GM19238 (cell line): ENCODE measurements around the gene DIPK1C.

Source experiments
- DNase-seq: peaks from one replicate; pipeline ENCODE4 v3.0.0; 2011; ENCODE audit warnings: low spot score; ENCODE audit not compliant: insufficient read length

DIPK1C gene

GRCh38 chr18:74453016-74453566, 4.0 kb downstream of the DIPK1C start:
- DNase-seq: no peak

GRCh38 chr18:74451148-74451547, 6.0 kb downstream of the DIPK1C start:
- DNase-seq: no peak

- no peak for DNase-seq
These were observed 6.5 kb downstream of the DIPK1C start for GRCh38 chr18:74450626-74451025.

GRCh38 chr18:74447404-74448152, 9.5 kb downstream of the DIPK1C start:
- no peak for DNase-seq

- DNase-seq: no peak
These were observed 10.3 kb downstream of the DIPK1C start for GRCh38 chr18:74446631-74447403.

DNA sequence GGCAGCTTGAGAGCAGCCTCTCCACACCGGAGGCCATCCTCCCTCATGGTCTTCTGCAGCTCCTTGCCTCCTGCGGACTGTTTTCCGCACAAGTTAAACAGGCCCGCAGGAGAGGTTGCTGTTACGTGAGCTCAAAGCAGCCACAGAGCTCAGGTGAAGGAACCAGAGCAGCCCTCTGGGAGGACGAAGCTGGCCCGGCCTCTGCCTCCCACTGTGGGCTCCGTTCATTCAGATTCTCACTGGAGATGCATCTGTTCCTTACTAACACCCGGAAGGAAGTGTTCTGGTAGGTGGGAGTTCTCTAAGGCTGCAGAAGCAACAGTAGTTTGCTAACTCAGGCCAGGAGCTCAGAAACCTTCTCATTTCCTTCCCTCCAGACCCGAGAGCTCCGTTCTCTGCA, 10.9 kb downstream of the DIPK1C start:
- no peak for DNase-seq

DNA sequence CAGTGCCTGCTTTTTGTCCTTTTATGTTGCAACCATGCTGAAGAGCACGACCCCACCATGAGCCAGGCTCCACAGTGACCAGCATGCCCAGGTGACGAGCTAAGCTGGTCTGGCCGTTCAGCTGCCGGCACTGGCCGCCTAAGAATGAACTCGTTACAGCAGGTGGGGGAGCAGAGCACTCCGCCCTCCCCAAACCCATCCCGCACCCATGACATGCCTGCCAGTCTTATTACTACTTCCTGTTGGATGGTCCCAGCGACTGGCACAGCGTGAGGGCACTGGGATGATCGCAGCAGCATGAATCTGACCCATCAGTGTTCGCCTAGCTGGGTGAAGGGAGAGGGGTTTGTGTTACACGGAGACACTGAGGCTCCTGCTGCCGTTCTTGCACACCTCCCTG, 11.5 kb downstream of the DIPK1C start:
- no peak for DNase-seq

- DNase-seq: no peak
These were observed 13.0 kb downstream of the DIPK1C start for GRCh38 chr18:74444104-74444503.

DNA sequence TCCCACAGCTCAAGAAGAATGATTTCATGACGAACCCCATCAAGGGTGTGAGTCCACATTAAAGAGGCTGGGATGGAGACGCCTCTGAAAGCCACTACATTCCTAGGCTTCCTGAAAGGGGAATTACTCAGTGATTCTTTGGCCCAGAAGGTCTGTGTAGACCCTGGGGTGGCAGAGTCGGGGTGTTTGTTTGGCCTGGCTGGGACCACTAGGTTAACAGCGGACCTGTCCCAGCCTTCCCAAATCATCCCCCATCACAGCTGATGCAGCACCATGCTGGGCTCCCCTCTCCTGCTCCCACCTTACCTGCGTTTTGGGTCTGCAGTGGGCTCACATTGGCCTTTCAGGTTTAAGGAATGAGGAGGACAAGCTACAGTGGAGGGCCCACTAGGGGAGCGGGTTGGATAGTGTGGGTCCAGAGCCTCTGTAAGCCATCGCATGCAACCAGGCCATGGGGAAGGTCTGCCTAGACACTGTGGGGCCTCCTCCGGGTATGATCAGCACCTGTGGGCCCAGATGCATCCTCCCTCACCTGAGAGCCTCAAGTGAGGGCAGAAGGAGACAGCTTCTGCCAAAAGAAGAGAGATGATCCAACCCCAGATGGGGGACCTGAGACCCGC, 16.2 kb downstream of the DIPK1C start:
- DNase-seq: no peak

DNA sequence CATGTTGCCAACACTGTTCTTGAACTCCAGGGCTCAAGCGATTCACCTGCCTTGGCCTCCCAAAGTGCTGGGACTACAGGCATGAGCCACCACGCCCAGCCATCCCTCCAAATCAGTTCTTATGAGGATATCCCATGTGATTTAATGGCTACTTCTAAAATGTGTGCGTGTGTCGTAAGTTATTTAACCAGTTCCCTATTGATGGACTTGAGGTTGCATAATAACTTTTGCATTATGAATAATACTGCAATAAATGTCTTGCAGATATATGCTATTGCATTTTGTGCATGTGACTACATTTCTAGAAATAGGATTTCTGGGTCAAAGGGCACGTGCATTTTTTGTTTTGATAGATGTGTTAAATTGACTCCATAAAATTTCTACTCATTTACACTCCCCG, 19.0 kb downstream of the DIPK1C start:
- no peak for DNase-seq

- DNase-seq: no peak
These were observed 20.8 kb downstream of the DIPK1C start for GRCh38 chr18:74436158-74436769.

DNA sequence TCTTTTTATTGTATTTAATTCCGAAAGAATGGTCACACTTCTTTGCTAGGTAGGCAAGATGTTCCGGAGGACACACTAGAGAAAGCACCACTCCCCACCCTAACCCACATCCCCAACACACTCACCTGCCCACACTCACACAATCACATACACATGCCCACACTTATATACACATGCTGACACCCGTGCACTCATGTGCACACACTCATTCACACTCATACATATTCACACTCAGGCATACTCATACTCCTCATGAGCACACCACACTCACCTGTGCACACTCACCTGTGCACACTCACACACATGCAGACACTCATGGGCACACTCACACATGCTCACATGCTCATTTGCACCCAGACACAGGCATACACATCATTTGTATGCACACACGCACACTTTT, 21.4 kb downstream of the DIPK1C start:
- no peak for DNase-seq

DNA sequence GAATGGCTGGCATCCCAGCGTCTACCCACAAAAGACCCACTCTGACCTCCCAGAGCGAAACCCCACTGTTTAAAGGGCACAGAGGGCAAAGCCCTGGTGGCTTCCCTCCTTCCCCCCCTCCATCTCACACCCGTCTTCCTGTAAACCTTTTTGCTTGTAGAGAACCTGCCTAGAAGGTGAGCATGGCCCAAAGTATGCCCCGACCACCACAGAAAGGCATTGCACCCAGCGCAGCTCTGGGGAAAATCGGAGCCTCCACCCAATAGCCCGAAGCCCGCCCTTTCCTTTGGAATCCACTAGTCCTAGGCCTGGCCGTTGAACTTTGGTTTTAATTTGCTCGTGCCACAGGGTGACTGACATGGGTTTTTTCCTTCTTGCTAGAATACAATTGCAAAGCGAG, 22.6 kb downstream of the DIPK1C start:
- no peak for DNase-seq

DNA sequence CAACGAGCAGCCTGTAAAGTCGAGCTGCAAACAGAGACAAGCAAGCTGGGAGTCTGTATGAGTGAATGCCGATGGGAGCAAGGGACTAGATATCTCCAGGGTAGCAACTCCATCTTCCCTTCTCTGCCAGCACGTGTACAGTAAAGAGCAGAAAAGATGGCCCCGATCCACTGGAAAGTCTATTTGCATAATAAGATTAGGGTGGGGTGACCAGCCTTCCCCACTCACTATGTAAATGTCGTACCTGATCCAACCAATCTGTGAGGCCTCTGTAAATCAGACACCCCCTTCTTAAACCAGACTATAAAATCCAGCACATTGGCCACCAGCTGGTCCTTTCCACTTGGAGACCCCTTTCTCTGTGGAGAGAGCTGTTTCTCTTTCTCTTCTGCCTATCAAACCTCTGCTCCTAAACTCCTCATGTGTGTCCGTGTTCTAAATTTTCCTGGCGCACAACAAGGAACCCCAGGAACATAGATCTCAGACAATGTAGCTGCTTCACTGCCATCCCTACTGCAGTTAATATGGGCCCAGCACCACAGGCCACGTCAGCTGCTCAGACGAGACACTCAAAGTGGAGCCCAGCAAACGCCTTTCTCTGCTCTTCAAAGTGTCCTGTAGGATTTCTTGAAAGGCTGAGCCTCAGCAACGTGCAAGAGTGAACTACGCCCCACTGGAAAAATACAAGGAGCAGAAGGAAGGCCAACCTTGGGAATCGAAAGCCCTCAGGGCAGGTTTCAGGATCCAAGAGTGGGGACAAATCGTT, 26.1 kb downstream of the DIPK1C start:
- DNase-seq: no peak

- DNase-seq: no peak
These were observed 26.9 kb downstream of the DIPK1C start for GRCh38 chr18:74430231-74430630.

GRCh38 chr18:74429096-74429495, 28.0 kb downstream of the DIPK1C start:
- no peak for DNase-seq

DNA sequence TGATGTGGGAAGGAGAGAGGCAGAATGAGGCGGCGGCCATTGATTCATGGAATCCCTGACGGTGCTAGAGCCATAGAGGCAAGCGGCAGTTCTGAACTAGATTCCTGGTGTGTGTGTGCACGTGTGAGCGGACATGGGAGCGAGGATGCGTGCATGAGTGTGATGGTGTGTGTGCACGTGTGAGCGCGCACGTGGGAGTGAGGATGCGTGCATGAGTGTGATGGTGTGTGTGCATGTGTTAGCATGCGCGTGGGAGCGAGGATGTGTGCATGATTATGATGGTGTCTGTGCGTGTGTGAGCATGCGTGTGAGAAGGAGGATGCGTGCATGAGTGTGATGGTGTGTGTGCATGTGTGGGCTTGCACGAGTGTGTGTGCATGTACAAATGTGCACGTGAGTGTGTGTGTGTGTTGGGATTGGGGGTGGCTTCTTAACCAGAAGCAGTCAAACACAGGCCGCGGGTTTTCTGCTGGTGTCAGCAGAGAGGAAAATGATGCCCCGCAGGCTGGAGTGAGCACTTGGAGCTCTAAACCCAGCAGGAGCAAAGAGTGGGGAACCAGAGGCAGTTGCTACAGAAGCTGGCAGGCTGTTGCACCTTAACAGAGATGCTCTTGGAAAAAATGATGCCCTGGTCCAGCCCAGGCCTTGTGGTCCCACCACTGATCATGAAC, 29.5 kb downstream of the DIPK1C start:
- DNase-seq: no peak

DNA sequence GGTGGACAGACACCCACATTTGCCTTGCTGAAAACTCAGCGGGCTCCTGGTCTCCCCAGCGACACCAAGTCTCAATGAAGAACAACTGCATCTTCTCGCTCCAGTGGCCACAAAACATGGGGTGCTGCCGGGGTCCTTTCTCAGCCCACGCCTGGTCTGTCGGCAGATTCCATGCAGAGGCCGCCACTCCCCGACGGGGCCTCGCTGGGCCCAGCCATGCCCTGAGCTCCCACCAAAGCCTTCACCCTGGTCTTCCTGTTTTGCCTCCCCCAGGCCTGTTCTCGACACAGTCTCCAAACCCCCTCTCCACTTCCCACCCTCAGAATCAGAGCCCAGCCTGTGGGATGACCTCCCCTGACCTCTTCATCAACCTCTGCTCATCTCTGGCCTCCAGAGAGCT, 31.2 kb downstream of the DIPK1C start:
- DNase-seq: no peak

GRCh38 chr18:74425161-74425560, 31.9 kb downstream of the DIPK1C start:
- DNase-seq: no peak

GRCh38 chr18:74422541-74422940, 34.6 kb downstream of the DIPK1C start:
- no peak for DNase-seq
